Dermis microvascular lymphatic vessel endothelial cell (primary cell): ENCODE results near the gene MAP2K6. TPM values are rescaled to one million over a fixed set of nuclear protein-coding genes. Genes with fewer than 3 reads are reported as not detected.
"Not testable (repeated sequence)": the region's sequence is repeated elsewhere in the genome, so short reads cannot be mapped to it uniquely, and the experiment has no call there.

ENCODE experiments used
- DNase-seq, 2 donors: peaks; one replicate each; pipeline versions ENCODE4 v3.0.0 to v3.0.0-alpha.2; 2010; ENCODE audit warnings: low read depth in 2 of 2
- total RNA-seq: library from RNA; depleted of rRNA; stranded (reverse); fragments of >200 nt; gene quantifications from 2 replicates; pipeline ENCODE4 v1.2.1, GENCODE V29; 2014

MAP2K6 gene
- total RNA-seq, 1 donor from 2014 or later, result 7.3 TPM

DNA sequence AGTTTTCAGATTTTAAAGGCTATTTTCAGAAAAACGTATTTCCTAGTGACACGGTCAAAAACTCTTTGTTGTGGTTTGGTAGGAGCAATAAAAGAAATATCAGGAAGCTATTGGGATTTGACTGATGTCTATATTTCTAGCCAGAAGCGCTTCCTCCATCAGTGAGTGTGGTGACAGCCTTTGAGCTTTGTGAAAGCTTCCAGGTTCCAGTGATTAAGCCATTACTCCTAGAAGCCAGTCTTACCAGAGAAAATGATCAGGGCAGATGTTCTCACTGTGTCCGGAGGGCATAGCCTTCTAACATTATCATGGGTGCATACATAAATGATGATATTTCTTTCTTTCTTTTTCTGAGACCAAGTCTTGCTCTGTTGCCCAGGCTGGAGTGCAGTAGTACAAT, 39.6 kb downstream of the MAP2K6 start:
- DNase-seq, result no peak

DNA sequence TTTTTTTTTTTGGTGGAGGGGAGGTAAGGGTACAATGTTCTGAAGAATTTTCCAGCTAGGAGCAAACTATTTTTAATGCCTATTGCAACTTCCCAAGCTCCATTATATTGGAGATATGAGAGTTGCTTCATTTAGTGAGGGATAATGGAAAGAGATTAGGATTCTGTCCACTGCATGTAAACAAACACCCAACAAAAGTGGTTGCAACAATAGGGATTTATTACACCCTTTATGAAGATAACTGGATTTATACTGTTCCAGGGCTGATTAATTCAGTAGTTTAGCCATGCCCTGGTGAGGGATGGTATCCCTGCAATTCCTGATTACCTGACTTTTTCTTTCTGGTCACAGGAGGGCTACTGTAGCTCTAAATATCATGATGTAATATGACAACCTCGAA, 40.5 kb downstream of the MAP2K6 start:
- DNase-seq, result no peak

DNA sequence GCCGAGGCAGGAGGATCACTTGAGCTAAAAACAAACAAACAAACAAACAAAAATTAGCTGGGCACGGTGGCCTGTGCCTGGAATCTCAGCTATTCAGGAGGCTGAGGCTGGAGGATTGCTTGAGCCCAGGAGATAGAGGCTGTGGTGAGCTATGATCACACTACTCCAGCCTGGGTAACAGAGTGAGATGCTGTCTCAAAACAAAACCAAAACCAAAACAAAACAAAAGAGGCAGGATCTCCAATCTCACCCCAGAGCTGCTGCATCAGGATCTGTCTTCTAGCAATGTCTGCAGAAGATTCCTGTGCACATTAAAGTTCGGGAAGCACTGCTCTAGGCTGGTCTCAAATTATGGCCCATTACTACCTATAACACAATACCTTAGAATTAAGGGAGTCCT, 43.1 kb downstream of the MAP2K6 start:
- no peak for DNase-seq

DNA sequence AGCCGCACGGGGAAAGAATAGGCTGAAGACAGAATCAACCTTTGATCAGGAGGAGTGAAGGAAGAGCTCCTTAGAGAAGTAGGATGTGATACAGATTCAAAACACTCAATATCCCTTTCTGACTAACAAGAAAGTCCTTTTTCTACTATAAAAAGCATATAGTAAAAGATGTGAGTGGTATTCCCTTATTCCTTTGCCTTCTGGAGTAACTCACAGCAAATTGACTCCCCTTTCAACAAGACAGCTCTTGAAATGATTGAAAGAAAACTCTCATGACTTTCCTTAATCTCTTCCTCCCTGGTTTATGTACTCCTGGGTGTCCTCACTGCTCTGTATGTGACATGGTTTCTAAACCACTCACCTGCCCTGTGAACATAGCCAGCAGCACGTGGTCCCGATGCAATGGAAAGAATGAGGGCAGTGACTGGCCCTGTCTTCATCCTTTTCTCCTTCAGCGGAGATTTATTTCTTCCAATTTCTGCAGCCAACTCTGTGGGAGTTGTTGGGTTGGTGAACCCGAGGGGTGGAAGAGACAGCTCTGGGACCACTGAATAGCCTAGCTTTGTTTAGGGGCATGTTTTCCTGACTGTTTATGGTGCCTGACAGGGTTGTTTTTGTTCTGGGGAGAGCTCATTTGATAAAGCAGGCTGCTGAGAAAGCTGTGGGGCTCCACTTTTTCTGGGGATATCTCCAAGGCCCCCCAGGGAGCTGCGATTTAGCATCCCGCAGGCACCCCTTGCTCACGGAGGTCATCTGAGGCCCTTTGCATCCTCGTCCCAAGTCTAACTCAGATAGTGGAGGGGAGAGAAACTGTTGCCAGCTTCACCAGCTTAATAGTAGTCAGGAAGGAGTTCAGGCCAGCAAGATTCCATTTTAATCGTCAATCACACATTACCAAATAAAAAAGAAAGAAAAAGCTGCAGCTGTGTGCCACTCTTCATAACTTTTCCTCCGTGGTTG, 46.7 kb downstream of the MAP2K6 start:
- no peak for DNase-seq

DNA sequence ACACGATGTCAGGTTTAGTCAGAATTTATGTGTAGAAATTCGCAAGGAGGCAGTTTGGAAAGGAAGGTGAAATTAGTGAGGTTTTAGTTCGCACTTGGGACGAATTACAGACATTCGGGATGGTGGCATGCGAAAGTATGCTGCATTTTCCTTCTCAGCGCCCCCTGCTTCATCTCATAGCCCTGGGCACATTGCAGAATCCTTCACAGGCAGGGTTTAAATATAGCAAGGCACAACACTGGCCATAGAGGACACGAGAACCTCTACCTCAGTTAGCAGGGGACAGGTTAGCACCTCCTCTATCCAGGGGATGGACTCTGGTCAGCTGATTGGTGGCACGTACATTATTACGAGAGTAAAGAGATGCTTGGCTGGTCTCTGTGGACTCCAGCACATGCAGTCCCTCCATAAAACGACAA, 47.5 kb downstream of the MAP2K6 start:
- no peak for DNase-seq

DNA sequence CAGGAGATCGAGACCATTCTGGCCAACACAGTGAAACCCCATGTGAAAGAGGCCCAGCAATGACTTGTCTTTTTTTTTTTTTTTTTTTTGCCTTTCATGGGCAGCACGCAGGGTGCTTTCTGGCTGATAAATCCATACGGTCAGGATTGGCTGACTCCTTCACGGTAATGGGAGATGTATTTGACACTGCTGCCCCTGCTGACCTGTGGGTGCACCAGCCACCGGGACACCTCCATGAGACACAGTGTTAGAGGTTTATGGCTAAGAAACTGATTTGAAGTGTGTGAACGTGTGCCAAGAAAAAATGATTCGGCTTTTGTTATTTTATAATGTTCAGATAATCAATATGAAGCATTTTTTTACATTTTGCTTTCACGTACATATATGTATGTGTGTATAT, 48.4 kb downstream of the MAP2K6 start:
- no peak for DNase-seq

DNA sequence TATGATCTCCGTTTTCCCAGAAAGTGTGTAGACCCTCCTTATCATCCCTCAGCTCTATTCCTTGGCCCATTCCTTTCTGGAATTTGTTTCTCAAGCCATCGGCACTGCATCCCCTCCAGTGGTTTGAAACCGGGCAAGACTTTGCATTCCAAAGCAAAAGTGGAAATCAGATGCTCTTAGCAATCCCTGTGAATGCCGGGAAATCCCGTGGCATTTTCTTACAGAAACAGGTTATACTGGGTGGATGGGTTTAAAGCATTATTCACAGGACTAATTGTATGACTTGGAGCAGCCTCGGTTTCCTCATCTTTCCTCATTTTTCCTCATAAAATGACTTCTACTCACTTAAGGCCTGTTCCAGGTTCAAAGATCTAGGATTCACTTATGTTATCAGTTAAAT, 52.0 kb downstream of the MAP2K6 start:
- DNase-seq, result no peak

DNA sequence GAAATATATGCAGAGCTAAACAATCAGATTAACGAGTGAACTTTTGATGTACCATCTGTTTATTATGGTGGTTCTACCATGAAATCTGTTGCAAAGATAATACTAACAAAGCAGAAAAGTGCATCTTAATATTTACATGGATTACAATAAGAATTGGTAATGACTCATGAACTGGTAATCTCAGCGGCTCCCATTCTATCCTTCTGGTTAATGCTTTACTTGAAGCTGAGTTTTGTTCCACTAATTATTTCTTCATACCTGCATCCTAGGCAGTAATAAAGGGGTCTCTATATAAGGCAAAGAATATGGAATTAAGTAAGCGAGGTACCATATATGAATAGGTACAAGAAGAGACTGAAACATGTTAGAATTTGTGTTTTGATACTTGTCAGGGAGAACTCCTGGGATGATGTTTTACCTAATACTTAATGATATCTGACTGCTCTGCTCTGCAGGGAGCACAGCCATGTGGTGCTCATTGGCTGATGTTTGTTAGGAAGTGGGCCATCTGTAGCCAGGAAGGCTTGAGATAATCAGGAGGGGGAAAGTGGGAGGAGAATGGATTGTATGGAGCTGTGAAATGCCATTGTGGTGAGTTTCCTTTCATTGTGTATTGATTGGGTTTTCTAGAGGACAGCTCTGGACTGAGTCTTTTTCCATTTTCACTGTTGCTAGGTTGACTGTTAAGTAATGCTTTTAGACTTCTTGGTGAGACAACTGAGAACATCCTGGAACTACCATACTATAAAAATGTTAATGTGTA, 52.6 kb downstream of the MAP2K6 start:
- DNase-seq, result peak; percentile 81 to 95

DNA sequence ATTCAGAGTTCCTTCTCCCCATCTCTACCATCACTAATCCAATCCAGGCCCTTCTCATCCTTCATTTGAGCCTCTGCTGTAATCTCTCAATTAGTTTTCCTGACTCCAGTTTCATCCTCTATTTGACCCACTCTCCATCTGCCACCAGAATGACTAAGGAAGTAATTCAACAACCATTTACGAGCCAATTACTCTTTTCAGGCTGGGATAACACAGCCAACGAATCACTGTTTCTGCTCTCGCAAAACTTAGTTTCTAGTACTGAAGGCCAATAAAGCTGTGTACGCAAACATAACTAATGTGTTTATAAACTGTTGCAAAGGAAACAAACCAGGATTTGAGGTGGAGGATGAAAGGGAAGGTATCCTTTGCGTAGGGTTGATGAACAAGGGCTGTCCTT, 53.7 kb downstream of the MAP2K6 start:
- DNase-seq, result no peak

DNA sequence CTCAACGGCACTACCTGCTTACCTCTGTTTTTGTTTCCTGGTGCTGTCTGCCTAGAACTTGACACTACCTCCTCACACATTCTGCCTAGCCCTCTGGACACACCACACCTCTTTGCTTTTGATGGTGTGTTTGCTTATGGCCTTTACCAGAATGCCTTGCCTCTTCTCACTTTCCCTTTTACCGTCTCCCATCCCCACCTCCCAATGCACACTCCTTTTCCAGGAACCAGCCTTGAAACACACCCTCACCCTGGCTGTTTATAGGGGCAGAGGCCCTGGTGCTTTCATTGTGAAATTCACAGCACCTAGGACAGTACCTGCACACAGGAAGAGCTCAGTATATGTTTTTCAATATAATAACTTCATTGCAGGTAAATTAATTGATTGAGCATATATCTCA, 56.2 kb downstream of the MAP2K6 start:
- no peak for DNase-seq

DNA sequence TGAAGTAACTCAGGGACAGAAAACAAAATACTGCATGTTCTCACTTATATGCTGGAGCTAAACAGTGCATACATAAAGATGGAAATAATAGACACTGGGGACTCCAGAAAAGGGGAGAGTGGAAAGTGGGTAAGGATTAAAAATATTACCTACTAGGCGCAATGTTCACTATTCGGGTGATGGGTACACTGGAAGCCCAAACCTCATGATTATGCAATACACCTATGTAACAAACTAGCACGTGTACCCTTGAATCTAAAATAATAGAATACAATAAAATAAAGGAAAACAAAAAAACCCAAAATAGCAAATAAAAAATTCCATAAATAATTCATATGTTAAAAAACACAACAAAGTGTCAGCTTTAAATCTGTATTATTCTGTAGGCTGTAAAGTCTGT, 56.9 kb downstream of the MAP2K6 start:
- no peak for DNase-seq

DNA sequence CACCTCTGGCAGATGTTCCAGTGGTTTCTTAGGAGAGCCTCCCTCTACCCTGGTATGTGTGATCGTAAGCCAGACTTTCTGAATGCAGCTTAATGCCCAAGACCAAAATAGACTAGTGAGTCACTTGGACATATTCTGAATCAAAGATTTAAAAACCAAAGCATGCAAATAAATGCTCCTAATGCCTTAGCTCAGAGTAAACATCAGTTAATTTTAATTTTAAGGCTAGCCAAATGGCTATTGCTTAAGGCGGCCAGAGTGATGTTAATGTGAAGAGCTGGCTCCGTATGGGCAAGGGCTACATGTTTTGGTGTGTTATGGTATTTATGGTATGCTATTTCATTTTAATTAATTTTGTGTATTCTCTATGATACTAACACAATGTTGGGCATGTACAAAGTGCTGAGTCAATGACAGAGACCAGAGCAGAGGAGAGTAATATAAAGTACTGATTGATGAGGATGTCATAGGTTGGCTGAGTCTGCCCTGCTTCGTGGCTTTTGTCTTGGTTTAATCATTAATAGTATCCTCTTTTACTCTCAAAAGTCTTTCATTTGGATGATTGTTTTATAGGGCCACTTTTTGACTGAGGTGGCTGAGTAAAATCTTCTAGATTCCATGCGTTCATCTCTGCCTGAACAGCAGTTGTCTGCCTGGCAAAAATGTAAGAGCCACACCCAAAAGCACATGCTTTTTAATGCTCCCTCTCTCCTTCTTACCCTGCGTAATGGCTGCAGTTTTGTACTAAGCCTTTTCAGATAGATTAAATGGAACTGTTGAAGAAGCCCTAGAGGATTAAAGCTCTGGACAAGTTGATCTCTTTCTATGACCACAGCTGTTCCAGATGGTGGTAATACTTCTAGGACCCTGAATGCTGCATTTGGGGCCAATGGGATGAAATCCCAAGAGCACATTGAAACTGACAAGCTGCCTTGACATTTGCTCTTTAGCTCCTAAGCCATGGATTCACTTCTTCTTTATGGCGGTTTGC, 59.6 kb downstream of the MAP2K6 start:
- no peak for DNase-seq

DNA sequence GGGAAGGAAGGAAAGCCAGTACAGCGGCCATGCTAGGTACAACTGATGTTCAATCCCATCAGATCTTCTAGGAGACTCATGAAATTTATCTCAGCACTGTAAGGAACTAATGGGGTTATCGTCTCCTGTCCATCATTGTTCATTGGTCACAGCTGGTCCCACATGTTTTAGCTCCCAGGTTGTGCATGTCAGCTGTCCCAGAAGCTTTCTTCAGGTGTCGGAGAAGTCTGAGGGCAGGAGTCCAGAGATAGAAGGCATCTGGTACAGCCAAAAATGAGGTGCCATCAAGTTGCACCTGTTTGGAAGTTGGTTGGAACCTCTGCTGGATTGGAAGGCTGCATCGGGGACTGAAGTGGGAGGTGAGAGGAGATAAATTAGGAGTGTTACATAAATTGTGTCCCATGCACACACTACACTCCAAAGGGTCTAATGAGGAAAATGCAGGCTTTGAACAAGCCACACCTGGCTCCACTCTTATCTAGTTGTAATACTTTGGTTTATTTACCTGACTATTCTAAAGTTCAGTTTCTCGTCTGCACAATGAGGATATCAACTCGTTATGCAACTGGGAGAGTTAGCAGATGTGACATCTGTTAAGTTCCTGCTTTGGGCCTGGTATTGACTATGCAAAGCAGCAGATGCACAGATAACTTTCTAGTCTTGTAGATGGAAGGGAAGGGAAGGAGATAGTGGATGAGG, 62.9 kb downstream of the MAP2K6 start:
- no peak for DNase-seq

DNA sequence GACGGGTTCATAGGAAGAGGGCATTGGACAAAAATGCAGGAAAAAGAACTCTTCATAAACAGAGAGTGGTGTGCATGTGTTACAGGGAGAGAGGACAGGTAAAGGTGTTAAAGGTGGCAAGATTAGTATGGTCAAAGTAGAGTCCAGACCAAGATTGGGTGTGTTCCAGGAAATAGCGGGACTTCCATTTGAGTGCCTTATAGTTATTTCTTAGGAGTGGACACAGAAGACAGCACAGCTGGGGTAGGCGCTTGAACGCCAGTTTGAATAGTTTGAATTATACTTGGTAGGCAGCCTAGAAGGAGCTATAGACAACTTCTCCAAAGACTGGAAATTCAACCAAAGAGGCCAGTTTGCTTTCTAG, 63.4 kb downstream of the MAP2K6 start:
- no peak for DNase-seq

DNA sequence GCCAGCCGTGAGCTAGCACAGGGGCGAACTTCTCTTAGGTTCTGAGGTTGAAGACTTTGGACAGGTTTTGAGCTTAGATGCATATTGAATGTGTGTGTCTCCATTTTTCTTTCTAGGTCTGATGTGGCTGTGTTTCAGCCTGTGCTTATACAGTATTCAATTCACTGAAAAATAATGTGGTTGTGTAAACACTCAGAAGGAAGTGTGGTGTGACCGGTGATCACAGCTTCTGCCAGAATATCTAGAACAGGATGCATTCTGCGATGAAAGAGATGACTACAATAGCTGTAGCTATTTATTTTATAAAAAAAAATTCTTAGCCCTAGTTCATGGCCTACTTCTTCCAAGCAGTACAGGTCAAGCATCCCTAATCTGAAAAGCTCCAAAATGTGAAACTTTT, 64.4 kb downstream of the MAP2K6 start:
- DNase-seq, result peak in 1 of 2 donors; percentile 67

DNA sequence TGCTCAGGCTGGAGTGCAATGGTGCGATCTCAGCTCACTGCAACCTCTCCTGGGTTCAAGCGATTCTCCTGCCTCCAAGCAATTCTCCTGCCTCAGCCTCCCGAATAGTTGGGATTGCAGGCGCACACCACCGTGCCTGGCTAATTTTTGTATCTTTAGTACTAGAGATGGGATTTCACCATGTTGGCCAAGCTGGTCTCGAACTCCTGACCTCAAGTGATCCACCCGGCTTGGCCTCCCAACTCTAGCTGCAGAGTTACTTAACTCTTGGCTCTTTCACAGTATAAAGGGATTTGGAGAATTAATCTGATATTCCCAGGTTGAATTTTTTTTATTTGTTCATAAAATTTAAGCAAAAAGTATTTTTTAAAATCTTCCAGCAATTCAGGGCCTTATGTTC, 65.3 kb downstream of the MAP2K6 start:
- DNase-seq, result not testable (repeated sequence)

DNA sequence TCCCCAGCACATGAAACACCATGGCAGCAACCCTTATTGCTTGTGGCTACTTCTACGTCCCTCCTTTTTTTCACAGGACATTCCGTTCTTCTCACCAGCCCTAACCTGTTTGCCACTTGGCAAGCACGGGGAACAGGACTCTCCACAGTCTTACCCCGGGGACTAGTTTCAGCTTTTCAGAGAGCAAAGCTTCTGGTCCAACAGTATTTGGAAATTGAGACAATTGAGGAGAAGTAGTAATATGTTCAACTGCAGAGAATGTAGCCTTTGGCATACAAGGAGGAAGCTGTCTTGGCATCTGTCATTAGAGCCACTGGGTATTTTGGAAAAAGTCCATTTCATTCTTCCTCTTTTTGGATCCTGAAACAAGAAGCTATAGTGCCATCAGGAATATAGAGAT, 65.7 kb downstream of the MAP2K6 start:
- peak in 1 of 2 donors; percentile 25 for DNase-seq

DNA sequence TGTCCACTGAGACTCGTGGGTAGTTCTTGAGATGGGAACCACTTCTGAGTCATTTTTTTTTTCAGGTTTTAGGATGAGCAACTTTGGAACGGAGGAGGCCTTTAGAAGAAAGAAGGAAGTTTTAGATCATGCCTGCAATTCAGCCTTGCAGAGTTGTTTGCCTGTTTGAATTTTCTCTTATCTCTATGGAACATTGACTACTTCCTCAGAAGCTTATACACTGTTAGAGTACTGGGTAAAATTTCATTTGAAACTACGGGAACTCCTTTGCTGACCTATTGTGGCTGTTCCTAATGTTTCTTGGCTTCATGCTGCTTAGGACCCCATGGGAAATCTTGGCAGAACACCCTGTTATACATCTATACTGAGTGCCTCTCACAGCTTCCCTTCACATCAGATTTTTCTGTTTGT, 70.8 kb downstream of the MAP2K6 start:
- DNase-seq, result no peak

DNA sequence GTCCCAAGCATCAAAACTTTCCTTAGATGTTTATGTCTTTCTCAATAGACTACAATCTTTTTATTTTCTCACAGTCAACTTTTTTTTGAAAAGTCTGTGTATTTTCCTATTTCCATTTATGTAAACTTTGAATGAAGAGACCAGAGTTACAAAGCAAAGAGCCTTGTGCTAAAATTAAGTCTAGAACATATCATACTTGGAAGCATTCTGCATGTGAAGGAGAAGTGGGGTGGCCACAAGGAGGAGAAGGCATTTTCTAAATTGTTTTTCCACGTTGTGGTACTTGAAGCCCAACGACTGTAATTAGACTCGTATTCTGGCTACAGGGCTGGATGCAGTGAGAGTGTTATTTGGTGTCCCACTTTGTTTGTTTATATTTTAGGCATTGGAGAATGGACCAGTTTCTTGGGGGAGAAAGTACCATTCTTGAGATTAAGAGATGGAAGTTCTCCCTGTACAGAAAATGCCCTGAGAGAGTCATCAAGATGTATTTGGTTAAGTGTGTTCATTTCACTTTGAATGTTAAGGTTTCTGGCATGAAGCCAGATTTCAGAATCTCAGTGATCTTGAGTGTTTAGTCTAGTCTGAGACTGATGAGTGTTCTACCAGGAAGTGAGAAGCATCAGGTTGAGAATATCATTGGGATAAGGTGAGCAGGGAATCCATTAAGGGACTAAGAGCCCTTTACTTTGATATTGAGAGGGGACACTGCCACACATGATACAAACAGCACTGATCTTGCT, 71.6 kb downstream of the MAP2K6 start:
- peak in 1 of 2 donors; percentile 11 for DNase-seq
